Measurements from ENCODE around the gene HDAC4.

Gene HDAC4

DNA sequence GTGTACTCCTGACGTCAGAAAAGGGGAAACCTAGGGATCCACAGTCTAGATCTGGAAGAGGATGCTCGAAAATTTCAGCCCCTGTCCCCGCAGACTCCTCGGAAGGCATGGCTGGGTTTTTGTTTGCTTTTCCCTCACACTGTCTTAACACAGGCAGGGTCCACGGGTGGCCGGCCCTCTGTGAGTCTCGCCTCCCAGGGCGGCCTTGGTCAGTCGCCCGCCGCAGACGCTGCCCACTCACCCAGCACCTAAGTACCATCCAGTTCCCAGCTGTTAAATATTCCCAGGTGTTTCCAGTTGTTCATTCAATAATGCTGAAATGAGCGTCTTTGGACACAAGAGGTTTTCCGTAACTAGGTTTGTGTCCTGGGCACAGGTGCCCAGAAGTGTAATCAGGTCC lies 359.8 kb downstream of the HDAC4 start:
- Histone ChIP-seq H2AFZ (ENCODE audit: low read length) (no peak overlapping the region), H3K4me1 (ENCODE audit: insufficient read depth, low read length, severe bottlenecking) (no peaks in the 10 kb centered on the region), H3K9me2 (ENCODE audit: low read depth, low read length) (no peaks in the 10 kb centered on the region), H3K4me3 (ENCODE audit: low read depth, low read length, poor library complexity, severe bottlenecking) (no peak overlapping the region), H3K79me2 (ENCODE audit: insufficient read depth, low read length) (no peaks in the 10 kb centered on the region), H3K4me2 (ENCODE audit: low read length) (no peak overlapping the region), H3K27ac (ENCODE audit: low read depth, low read length, poor library complexity, severe bottlenecking) (no peak overlapping the region), H3F3A (ENCODE audit: insufficient read depth, low read length) (no peaks in the 10 kb centered on the region), H3K27me3 (ENCODE audit: insufficient read depth, low read length) (no peaks in the 10 kb centered on the region; the same call in 1 of the 2 replicates), H4K20me1 (ENCODE audit: insufficient read depth, low read length) (no peaks in the 10 kb centered on the region), H3K9me3 (ENCODE audit: low read length) (no peaks in the 10 kb centered on the region), H3K9ac (ENCODE audit: low read length) (no peak overlapping the region), H3K36me3 (ENCODE audit: insufficient read depth, low read length) (no peaks in the 10 kb centered on the region)
- TF ChIP-seq, protein P1, sequence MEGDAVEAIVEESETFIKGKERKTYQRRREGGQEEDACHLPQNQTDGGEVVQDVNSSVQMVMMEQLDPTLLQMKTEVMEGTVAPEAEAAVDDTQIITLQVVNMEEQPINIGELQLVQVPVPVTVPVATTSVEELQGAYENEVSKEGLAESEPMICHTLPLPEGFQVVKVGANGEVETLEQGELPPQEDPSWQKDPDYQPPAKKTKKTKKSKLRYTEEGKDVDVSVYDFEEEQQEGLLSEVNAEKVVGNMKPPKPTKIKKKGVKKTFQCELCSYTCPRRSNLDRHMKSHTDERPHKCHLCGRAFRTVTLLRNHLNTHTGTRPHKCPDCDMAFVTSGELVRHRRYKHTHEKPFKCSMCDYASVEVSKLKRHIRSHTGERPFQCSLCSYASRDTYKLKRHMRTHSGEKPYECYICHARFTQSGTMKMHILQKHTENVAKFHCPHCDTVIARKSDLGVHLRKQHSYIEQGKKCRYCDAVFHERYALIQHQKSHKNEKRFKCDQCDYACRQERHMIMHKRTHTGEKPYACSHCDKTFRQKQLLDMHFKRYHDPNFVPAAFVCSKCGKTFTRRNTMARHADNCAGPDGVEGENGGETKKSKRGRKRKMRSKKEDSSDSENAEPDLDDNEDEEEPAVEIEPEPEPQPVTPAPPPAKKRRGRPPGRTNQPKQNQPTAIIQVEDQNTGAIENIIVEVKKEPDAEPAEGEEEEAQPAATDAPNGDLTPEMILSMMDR (IDR thresholded peaks at IDR 0.05; ENCODE audit: low read length) = no peak
- TF ChIP-seq EZH2 (IDR thresholded peaks at IDR 0.05; ENCODE audit: borderline replicate concordance, low read length) = no peak

DNA sequence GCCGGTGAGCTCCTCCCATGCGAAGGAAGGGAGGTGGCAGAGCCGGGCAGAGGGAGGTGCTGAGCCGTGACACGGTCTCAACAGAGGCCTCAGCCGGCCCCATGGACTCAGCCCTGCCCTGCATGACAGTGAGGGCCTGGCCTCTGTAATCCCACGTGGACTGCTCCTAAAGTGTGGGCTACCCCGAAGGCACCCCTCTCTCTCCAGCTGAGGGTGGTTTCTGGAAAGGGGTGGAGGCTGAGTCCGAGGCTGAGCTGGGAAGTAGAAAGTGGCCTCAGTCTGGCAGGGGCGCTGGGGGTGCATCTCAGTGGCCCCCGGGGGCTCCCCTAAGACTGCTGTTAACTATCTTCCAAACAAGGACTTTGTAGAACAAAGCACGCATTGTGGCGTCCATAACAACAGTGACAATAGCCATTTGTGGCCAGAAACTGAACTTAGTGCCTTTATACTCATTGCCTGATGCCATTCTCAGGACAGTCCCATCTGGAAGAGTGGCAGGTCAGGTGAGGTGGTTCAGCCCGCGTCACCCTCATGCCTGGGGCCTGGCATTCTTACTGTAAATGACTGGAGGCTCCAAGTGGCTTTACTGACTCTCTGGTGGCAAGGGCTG lies 360.6 kb downstream of the HDAC4 start:
- no peaks in the 10 kb centered on the region for H3K9me2 ChIP-seq (ENCODE audit: low read depth, low read length)
- H2AFZ ChIP-seq (ENCODE audit: low read length) = no peak overlapping the region
- no peak overlapping the region for H3K9ac ChIP-seq (ENCODE audit: low read length)
- no peaks in the 10 kb centered on the region for H3K36me3 ChIP-seq (ENCODE audit: insufficient read depth, low read length)
- no peaks in the 10 kb centered on the region for H3K9me3 ChIP-seq (ENCODE audit: low read length)
- no peaks in the 10 kb centered on the region; the same call in 1 of the 2 replicates for H3K27me3 ChIP-seq (ENCODE audit: insufficient read depth, low read length)
- H3K4me1 ChIP-seq (ENCODE audit: insufficient read depth, low read length, severe bottlenecking) = no peaks in the 10 kb centered on the region
- H3K4me2 ChIP-seq (ENCODE audit: low read length) = no peak overlapping the region
- no peak overlapping the region for H3K4me3 ChIP-seq (ENCODE audit: low read depth, low read length, poor library complexity, severe bottlenecking)
- H3K79me2 ChIP-seq (ENCODE audit: insufficient read depth, low read length) = no peaks in the 10 kb centered on the region
- no peaks in the 10 kb centered on the region for H3F3A ChIP-seq (ENCODE audit: insufficient read depth, low read length)
- no peak for TF ChIP-seq EZH2 (IDR thresholded peaks at IDR 0.05; ENCODE audit: borderline replicate concordance, low read length)
- TF ChIP-seq, protein P1 (IDR thresholded peaks at IDR 0.05; ENCODE audit: low read length) = no peak
- no peaks in the 10 kb centered on the region for H4K20me1 ChIP-seq (ENCODE audit: insufficient read depth, low read length)
- H3K27ac ChIP-seq (ENCODE audit: low read depth, low read length, poor library complexity, severe bottlenecking) = no peak overlapping the region

DNA sequence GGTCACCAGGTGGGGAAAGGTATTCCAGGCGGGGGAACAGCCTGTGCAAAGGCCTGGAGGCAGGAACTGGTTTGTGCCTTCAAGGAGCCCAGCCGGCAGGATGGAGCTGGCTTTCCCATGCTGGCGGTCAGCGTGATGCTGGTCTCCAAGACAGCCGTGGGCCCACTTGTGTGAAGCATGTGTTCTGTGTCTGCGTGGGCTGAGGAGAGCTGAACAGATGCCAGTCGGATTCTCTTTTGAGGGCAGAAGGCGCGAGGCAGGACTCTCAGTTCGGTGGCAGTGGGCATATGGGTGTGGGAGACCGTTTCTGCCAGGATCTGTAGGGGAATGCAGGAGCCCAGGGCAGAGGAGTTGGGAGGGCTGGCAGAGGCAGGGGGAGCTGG lies 361.4 kb downstream of the HDAC4 start:
- no peak overlapping the region for H3K4me3 ChIP-seq (ENCODE audit: low read depth, low read length, poor library complexity, severe bottlenecking)
- H4K20me1 ChIP-seq (ENCODE audit: insufficient read depth, low read length) = no peaks in the 10 kb centered on the region
- no peaks in the 10 kb centered on the region for H3F3A ChIP-seq (ENCODE audit: insufficient read depth, low read length)
- no peaks in the 10 kb centered on the region for H3K36me3 ChIP-seq (ENCODE audit: insufficient read depth, low read length)
- H3K9me2 ChIP-seq (ENCODE audit: low read depth, low read length) = no peaks in the 10 kb centered on the region
- H3K27ac ChIP-seq (ENCODE audit: low read depth, low read length, poor library complexity, severe bottlenecking) = no peak overlapping the region
- H3K9ac ChIP-seq (ENCODE audit: low read length) = no peak overlapping the region
- no peaks in the 10 kb centered on the region; the same call in 1 of the 2 replicates for H3K27me3 ChIP-seq (ENCODE audit: insufficient read depth, low read length)
- H3K9me3 ChIP-seq (ENCODE audit: low read length) = no peaks in the 10 kb centered on the region
- TF ChIP-seq EZH2 (IDR thresholded peaks at IDR 0.05; ENCODE audit: borderline replicate concordance, low read length) = no peak
- H2AFZ ChIP-seq (ENCODE audit: low read length) = no peak overlapping the region
- H3K79me2 ChIP-seq (ENCODE audit: insufficient read depth, low read length) = no peaks in the 10 kb centered on the region
- no peak overlapping the region for H3K4me2 ChIP-seq (ENCODE audit: low read length)
- H3K4me1 ChIP-seq (ENCODE audit: insufficient read depth, low read length, severe bottlenecking) = no peaks in the 10 kb centered on the region
